HepG2 (cell line): Measurements from ENCODE around the gene NID2.

Experiments used
- ZNF589 ChIP-seq: sonication (generic); formaldehyde crosslinking; conservative IDR thresholded peaks from 2 replicates; pipeline ENCODE4 v1.8.0; 2022; ENCODE audit warnings: mild to moderate bottlenecking, moderate library complexity, missing genetic modification reagents
- ZSCAN12 ChIP-seq: sonication (generic); formaldehyde crosslinking; IDR thresholded peaks from 2 replicates; pipeline ENCODE4 v1.9.0; 2021; ENCODE audit warnings: mild to moderate bottlenecking, missing genetic modification reagents

- no peak for TF ChIP-seq ZNF589
- no peak for TF ChIP-seq ZSCAN12 (CRISPR knock-in tag)
Measured at GRCh38 chr14:52015411-52016030, 53.3 kb downstream of the NID2 start.
